Ureter (tissue), 1 donor: Measurements from ENCODE around the gene KIAA2012. TPM values are rescaled to one million over a fixed set of nuclear protein-coding genes. Genes with fewer than 3 reads are reported as not detected.

Source experiments
- DNase-seq: peaks from one replicate; pipeline ENCODE4 v3.0.0-alpha.2; 2020; ENCODE audit warnings: low spot score
- total RNA-seq: library from RNA; stranded (reverse); gene quantifications from one replicate; pipeline ENCODE4 v1.2.4, GENCODE V29; 2023
- donor health status: DM: yes; HTN: yes; CAD: no.

Gene KIAA2012
- total RNA-seq, 1 donor from 2014 or later = not detected

DNA sequence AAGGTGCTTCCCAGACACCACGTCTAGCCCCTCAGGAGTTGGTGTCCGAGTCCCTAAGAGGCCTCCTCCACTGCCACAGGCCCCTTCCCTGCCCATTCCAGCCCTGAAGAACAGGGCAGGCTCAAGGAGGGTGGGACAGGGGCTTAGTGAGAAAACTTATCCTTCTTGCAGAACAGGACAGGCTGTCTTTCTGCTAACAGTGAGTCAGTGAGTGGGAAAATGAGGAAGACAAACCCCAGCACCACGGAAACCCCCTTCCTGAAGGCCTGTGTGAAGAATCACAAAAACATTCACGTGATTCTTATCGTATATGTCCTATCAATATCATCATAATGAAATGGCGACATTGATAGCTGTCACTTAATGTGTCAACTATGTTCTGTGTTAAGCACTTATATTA lies 29.6 kb upstream of the KIAA2012 start:
- DNase-seq = no peak

DNA sequence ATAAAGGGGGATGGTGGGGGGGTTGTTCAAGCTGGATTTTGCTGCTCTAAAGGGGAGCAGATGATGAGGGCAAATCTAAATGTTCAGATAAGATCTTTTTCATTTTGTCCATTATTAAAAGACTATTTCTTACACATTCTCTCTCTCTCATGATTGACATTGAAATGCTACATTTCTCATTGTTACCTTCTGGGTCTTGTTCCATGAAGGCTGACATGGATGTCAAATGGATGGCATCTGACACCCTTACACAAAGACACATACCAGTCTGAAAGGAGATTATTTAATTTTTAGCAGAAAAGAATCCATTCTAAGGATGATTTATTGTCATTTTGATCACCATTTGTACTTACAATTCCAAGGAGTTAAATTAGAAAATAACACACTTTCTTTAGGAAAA lies 28.3 kb upstream of the KIAA2012 start:
- DNase-seq = no peak

DNA sequence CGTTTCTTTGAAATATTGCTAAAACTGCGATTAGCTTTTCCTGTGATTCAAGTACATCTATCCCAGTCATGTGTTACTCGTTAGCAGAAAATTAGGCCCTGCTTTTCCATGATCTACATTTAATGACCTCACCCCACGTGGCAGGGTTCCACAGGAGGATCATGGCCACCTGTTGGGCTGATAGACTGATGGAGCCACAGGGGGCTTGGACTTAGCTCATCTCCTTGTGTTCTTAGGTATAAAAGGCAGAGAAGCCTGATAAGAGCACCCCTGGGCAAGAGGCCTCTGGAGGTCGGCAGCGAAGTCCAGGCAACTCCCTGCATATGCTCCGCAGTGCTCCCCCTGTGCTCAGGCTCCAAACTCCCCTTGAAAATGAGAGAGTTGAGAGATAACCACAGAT lies 26.5 kb upstream of the KIAA2012 start:
- DNase-seq = peak; percentile 9

DNA sequence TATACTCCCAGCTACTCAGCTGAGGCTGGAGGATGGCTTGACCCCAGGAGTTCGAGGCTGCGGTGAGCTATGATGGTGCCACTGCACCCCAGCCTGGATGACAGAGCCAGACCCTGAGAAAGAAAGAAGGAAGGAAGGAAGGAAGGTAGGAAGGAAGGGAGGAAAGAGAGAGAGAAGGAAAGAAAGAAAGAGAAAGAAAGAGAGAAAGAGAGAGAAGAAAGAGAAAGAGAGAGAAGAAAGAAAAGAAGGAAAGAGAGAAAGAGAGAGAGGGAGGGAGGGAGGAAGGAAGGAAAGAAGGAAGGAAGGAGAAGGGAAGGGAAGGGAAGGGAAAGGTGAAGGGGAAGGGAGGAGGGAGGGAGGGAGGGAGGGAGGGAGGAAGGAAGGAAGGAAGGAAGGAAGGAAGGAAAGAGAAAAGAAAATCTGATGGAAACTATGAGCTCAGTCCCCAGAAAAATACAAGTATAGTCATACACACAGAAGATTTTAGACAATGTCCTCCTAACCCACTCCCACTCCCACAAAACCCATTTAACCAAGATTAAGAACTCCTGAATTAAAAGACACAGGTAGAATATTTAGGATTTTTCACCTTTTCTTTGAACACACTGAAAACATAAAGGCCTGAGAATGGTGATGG lies 23.8 kb upstream of the KIAA2012 start:
- no peak for DNase-seq

DNA sequence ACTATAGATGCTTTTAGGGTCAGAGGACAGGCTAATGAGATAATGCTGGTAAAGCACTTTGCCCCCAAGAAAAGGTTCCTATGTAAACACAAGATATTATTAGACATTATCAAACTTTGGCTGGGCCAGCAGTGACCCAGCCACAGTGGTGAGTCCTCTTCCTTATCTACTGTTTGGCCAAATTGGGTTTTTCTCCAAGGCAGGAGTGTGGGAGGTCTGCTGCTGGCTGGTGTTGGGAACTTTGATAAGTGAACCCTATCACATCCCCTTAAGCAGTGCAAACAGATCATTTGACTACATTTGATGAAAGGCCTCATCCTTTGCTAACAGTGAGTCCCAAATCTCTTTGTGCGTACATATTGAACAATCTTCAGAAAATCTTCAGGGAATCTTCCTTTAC lies 23.2 kb upstream of the KIAA2012 start:
- no peak for DNase-seq

DNA sequence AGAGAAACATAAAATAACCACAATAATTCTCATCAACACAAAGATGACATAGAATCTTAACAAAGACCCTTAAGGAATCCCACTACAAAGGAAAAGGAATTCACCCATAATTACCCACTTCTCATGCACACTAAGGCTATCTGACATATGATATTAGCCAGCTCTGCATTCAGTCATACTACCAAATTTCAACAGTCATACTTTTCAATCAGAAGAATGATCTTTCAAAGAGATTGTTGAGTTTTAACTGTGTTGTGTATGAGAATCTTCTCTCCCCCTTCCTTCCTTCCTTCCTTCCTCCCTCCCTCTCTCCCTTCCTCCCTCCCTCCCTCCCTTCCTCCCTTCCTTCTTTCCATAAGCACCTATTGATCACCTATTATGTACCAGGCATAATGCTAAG lies 22.4 kb upstream of the KIAA2012 start:
- DNase-seq = no peak

DNA sequence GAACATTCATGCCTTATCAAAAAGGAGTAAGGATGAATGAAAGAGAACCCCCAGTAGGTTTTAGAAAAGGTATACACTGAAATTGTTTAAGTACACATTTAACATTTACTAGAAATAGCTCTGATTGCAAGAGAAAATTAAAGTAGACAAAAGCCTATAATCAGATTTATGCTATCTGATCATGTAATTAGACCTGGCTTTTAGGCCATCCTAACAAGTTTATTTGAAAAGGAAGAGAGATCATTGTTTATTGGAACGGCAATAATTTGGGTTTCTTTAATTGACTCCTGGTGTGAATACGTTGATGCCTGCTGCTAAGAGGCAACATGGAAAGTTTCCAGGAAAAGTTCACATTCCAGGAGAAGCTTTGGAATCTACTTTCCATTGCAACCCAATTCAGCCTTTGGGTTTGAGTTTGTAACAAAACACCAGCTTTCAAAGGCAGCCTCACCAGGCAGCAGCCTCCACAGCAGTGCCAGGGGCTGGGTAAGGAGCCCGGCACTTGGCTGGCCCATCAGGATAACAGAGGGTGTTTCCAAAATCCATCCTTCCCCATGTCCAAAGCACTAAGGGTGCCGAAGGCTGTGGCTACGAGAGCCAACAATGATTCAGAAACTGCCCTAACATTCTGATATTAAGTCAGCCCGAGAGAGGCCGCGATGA lies 21.4 kb upstream of the KIAA2012 start:
- no peak for DNase-seq

DNA sequence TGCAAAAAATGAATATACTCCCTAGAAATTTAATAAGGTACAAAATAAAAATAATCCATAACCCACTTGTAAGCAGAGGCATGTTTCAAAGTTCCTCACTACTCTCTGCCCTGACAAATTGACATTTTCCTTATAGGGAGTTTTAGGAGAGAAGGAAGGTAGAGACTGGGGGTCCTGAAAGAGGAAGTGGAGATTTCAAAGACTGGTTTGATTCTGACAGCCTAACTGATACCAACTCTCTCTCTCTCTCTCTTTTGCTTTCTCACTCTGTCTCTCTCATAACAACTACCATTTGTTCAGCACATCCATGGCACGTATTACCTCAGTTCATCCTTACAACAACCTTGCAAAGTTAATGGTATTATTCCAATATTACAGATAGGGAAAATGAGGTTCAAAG lies 20.8 kb upstream of the KIAA2012 start:
- no peak for DNase-seq

DNA sequence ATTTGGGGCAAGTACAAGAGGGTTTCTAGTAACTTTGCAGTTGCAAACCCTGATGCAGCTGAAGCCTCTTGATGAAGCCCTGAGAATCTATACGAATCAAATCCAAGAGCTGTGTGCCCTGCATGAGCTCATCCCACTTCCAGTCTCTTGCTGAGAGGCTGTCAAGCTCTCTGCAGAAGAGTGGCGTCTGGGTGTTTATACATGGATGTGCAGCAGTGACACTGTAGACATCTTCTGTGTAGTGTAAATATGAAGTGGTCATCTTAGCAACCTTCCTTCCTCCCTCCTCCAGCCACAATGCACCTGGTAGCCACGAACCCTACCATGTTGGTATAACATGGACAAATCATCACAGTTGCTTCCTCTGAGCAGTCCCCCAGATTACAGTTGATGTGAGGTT lies 18.4 kb upstream of the KIAA2012 start:
- DNase-seq = no peak

DNA sequence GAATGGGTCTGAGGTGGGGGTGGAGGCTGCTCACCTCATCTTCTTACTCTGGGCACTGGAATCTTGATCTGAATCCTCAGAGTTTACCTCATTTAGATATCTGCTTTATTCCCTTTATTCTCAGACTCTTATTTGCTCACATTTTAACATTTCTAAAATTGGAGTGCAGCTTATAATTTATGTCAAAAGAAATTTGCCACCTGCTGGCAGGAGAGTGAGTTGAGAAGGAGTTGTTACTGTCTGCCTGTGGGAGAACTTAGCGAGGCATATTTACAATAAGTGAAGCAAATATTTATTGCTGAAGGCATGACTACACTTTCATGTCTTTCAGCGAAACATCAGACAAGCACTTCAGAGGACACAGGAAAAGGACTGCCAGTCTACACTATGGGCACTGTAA lies 16.4 kb upstream of the KIAA2012 start:
- no peak for DNase-seq

DNA sequence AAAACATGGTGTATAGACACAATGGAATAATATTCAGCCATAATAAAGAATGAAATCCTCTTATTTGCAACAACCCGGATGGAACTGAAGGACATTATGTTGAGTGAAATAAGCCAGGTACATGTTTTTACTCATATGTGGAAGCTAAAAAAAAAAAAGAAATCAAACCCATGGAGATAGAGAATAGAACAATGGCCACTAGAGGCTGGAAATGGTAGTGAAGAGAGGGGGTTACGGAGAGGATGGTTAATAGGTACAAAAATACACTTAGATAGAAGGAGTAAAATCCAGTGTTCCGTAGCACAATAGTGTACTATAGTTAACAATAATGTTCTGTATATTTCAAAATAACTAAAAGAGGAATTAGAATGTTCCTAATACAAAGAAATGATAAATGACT lies 12.8 kb upstream of the KIAA2012 start:
- DNase-seq = no peak

DNA sequence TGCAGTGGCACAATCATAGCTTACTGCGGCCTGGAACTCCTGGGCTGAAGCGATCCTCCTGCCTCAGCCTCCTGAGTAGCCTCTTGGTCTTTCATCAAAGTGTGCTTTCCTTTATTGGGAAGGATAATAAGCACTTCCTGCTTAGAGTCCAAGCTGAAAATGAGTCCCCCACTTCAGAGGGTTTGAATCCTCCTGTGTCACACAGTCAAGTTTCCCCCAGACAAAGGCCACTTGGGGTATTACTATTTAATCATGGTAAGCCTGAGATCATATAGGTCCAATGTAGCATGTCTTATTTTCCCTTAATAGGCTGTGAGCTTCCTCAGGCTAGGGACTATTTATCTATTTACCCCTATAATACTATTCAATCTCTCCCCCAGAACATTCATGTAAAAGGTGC lies 11.4 kb upstream of the KIAA2012 start:
- DNase-seq = no peak

DNA sequence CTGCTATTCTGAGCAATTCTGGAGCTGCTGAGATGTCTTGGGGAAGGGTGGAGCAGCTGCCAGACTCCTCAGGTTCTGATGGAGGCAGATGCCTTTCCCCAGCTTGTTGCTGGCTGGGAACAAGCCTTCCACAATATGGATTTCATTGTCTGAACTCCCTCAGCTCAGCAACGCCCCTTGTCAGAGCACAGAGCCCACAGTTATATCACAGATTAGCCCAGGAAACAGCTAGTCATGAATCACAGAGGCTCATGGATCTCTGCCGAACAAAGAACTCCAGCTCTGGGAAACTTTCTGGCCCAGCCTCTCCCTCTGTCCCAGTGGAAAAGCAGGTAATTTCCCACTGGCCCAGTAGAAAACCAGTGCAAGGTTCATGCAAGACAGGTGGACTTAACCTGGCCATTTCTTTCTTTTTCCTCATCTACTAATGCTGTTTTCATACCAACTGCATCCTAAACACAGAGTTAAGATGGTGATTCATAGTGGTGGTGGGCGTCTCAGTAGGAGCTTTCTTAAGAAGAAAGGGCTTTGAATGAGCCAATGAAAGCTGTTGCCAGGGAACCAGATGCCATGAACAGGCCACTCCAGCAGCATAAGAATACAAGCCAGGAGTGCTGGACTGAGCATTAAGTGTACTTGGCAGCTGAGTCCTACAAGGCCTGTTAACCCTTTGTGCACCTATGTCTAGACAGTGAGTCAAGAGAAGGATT lies 8.7 kb upstream of the KIAA2012 start:
- no peak for DNase-seq

DNA sequence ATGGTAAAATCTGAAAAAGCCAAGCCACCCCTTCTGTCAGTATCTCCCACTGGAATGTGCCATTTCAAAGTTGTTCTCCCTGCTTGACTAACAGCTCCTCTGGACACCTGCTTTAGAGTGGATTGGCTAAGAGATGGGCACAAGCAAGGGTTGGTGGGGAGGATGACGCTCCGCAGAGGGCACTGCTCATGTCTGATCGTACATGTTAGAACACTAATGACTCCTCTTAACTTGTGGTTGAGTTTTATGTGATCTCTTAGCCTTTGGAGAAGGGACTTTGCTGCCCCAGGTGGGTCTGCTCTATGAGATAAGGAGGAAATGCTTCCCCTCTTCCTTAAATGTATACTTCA lies 8.2 kb upstream of the KIAA2012 start:
- DNase-seq = no peak

DNA sequence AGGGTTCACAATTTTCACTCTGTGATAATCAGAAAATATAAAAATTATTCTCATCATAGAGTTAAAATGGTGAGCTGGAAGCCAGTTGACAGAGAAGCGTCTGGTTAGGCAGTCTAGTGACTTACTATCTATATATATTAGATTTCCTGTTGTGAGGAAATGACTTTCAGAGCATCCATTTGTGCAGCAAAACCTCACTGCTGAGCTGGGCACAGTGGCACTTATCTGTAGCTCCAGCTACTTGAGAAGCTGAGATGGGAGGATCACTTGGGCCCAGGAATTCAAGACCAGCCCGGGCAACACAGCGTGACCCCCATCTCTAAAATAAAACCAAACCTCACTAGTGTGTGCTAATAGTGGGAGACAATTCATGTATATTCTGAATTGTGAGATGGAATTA lies 7.2 kb upstream of the KIAA2012 start:
- no peak for DNase-seq

DNA sequence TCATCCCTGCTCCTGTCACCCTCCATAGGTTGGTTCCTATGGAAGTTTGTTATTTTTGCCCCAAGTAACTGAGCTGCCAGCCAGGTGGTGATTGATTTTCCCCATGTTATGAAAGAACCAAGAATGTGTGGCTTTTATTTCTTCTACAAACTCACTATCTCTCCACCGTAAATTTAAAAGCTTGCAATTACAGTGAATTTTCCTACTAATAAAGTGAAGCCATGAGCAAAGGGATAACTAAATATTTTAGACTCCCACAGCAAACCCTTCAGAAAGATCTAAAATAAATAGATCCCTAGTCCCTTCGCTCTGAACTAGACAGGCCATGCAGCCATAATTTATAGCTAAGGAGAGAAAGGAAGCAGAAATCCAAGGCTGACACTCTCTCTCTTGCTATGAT lies 6.2 kb upstream of the KIAA2012 start:
- DNase-seq = no peak

DNA sequence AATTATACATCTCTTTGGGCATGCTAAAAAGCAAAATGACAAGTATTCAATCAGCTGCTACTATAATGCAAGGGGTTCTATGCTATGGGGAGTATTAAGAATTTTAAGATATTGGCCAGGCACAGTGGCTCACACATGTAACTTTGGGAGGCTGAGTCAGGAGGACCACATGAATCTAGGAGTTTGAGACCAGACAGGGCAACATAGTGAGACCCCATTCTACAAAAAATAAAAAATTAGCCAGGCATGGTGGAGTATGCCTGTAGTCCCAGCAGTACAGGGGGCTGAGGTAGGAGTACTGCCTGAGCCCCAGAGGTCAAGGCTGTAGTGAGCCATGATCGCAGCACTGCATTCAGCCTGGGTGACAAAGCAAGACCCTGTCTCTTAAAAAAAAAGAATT lies 5.5 kb upstream of the KIAA2012 start:
- DNase-seq = no peak

DNA sequence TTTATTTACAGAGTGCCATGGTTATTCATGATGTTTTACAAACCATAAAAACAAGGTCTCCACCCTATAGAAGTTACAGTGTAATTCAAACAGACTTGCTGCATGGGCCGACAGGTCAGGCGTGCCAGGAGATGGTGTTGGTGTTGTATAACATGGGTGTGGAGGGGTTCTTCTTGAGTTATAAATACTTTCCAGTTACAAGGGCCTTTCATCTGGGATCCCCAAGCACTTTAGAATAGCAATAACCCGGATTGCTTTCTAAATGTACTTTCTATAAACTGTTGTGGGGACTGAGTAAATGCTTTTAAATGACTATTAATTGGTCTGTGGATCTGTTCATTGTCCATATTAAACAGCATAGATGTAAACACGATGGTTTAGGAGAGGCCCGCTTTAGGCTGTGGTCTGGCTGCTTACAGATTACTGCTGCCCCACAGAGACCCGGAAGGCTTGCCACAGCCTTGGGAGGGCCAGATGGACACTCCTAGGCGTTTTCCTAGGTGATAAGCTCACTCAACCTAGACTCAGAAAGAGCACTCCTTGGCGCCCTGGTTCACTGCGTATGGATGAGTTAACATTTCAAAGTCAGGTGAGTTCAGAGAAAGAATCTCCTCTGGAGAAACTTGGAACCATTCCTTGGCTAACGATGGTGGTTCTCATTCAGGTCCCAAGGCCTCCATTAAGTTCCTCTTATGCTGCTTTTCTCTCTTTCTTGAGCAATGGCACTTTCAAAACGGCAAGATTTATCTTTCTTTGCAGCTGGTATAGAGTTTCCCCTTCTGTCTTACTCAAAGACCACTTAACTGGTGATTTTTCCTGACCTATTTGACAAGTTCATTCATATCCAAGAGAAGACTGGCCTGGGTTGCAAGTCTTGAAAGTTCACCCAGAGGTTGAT lies 3.6 kb upstream of the KIAA2012 start:
- DNase-seq = no peak

DNA sequence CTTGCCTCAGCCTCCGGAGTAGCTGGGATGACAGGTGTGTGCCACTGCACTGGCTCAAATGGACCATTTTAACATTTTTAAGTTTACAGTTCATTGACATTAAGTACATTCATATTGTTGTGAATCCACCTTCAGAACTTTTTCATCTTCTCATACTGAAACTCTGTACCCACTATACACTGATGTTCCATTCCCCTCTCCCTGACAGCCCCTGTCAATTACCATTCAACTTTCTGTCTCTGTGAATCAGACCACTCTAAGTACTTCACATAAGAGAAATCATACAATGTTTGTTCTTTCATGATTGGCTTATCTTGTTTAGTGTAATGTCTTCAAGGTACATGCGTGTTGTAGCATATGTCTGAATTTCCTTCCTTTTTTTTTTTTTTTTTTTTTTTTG lies 1.9 kb upstream of the KIAA2012 start:
- no peak for DNase-seq

DNA sequence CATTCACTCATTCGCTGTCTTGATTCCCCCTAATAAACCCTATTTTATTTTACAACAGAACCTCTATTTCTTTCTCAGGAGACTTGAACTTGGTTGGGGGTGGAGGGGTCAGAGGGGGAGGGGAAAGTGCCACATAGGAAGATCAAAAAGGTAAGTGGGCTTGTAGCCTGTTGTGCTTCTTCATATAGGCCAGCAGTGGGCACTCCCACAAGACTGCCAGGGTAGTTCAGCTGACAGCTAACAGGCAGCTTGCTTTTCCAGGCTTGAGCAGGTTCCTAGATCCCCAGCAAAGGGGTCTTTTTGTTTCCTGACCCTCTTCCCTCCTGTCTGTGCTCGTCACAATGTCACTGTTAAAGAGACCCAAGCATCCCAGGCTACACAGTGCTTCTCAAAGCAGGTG lies 829 bp upstream of the KIAA2012 start:
- DNase-seq = no peak

DNA sequence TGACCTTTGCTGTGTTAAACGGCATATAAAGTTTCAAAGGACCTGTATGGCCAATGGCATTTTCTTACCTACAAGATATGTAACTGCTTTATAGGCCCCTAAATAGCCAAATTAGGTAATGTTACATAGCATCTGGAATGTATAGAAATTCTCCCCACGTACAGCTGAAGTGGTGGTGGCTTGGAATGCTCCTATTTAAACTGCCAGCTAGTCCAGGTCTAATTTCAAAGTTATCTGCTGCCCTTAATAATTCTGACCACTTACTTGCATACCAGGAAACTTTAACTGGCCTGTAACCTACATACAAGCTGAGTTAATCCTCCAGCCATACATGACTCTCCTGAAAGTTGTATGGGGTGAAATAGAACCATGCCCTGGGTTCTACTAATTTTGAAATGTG lies 1.3 kb downstream of the KIAA2012 start:
- no peak for DNase-seq

DNA sequence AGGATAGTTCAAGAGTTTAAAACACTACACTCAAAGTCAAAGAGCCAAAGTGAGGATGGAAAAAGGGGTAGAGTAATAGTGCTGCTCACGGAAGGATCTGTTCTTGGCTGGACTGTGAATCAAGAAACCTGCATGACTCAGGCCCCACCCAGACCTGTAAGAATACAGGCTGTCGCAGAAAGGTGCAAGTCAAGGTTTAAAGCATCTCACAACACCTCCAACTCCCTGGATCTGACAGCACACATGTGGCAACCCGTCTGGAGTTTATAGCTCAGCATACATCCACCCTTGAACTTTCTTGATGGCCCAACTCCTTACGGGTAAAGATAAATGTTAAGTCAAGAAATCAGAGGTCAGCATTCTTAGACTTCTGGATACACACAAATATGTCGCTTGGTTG lies 6.3 kb downstream of the KIAA2012 start:
- no peak for DNase-seq

DNA sequence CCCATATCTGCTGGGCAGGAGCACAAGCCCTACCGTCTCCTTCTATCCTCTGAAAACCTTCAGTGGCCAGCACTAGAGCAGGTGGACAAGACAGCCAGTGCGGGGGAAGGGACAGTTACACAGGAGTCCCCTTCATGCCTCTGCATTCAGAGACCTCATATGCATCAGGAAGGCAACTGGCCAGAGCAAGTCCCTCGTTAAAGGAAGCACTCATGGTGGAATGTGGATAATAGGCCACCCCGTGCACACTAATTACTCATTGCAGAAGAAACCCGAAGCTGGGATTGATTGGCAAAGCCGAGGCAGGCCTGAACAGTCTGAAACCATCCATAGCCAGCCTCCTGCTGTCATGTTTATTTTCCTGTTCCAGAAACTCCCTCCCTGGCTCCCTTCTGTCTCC lies 11.2 kb downstream of the KIAA2012 start:
- no peak for DNase-seq
